Right ventricle myocardium superior (tissue), 1 donor: ENCODE data around the gene PRDX4. TPM values are rescaled to one million over a fixed set of nuclear protein-coding genes. Genes with fewer than 3 reads are reported as not detected.
"Not testable (repeated sequence)": the region's sequence is repeated elsewhere in the genome, so short reads cannot be mapped to it uniquely, and the experiment has no call there.

Source experiments
- ATAC-seq: fragments of 200-7000 bp; cut with Tn5 transposase; one replicate; pipeline ENCODE4 v1.9.1; 2020; ENCODE audit warnings: mild to moderate bottlenecking; ENCODE audit not compliant: poor library complexity
- DNase-seq: peaks from one replicate; pipeline ENCODE4 v3.0.0-alpha.2; 2020
- intact Hi-C: fragments of 100-400 bp; cut with DNase I; formaldehyde crosslinking; loops from one replicate; pipeline ENCODE4 v1.11.2; 2022
- long read RNA-seq: library from polyadenylated mRNA; unstranded; transcript quantifications from one replicate; pipeline ENCODE4 v2.0.0, GENCODE V29; 2021
- total RNA-seq: library from RNA; stranded (reverse); fragmentation: NEBNext Ultra II Directional; extraction: Animal tissue kit (Norgen Biotek cat#: 25700); gene quantifications from one replicate; pipeline ENCODE4 v1.2.1, GENCODE V29; 2021
- donor health status: DM: no; HTN: yes; CAD: no; lungs with severe emphysema.

PRDX4 gene
- total RNA-seq: 44.9 TPM
- long read RNA-seq, transcript PRDX4-202 (7 exons, 1,005 nt): major isoform, 64 of 64 reads
- long read RNA-seq, partial matches to known transcripts: 0 of 64 reads
- long read RNA-seq, other reads (novel, unspliced or antisense): 0 of 64 reads

- ATAC-seq: peak; percentile 99
- intact Hi-C loops: no loop called here
- peak; percentile 93 for DNase-seq
These were observed at the start of gene PRDX4 for GRCh38 chrX:23667239-23668177. Gene PRDX4 (plus strand): TSS chrX:23667493. CDS start chrX:23667571, 78 bp downstream.

GRCh38 chrX:23621621-23622265 is 45.5 kb upstream of the PRDX4 start:
- no peak for ATAC-seq
- intact Hi-C loops: no loop called here

GRCh38 chrX:23623797-23624196 is 43.5 kb upstream of the PRDX4 start:
- intact Hi-C loops: no loop called here
- ATAC-seq: no peak
- DNase-seq: no peak

More at GRCh38 chrX:23621621-23622265, 45.5 kb upstream of the PRDX4 start:
- no peak for DNase-seq

GRCh38 chrX:23626651-23627050 is 40.6 kb upstream of the PRDX4 start:
- intact Hi-C loops: no loop called here
- ATAC-seq (no peak), DNase-seq (no peak)

- intact Hi-C loops: no loop called here
- ATAC-seq (no peak), DNase-seq (no peak)
These were observed 39.2 kb upstream of the PRDX4 start for GRCh38 chrX:23628131-23628530.

- intact Hi-C loops: no loop called here
- ATAC-seq: no peak
- no peak for DNase-seq
These were observed 36.2 kb upstream of the PRDX4 start for GRCh38 chrX:23631136-23631535.

GRCh38 chrX:23633834-23634580 is 33.3 kb upstream of the PRDX4 start:
- intact Hi-C loops: no loop called here
- DNase-seq (no peak), ATAC-seq (no peak)

GRCh38 chrX:23637187-23637586 is 30.1 kb upstream of the PRDX4 start:
- no peak for ATAC-seq
- DNase-seq: no peak
- intact Hi-C loops: no loop called here

- DNase-seq (no peak), ATAC-seq (no peak)
- intact Hi-C loops: no loop called here
These were observed 24.3 kb upstream of the PRDX4 start for GRCh38 chrX:23643020-23643419.

GRCh38 chrX:23644744-23645143 is 22.5 kb upstream of the PRDX4 start:
- no peak for ATAC-seq
- DNase-seq: no peak
- intact Hi-C loops: no loop called here

GRCh38 chrX:23656091-23656490 is 11.2 kb upstream of the PRDX4 start:
- DNase-seq (no peak), ATAC-seq (no peak)
- intact Hi-C loops: no loop called here

- intact Hi-C loops: no loop called here
- DNase-seq: no peak
- no peak for ATAC-seq
These were observed 10.6 kb upstream of the PRDX4 start for GRCh38 chrX:23656684-23657083.

- intact Hi-C loops: no loop called here
- DNase-seq (no peak), ATAC-seq (no peak)
These were observed 8.0 kb upstream of the PRDX4 start for GRCh38 chrX:23659339-23659738.

- ATAC-seq, DNase-seq, intact Hi-C loops: not testable (repeated sequence)
These were observed 7.1 kb upstream of the PRDX4 start for GRCh38 chrX:23660083-23660765.

- intact Hi-C loops: no loop called here
- no peak for DNase-seq
- no peak for ATAC-seq
These were observed 6.5 kb upstream of the PRDX4 start for GRCh38 chrX:23660766-23661132.

GRCh38 chrX:23661671-23662070 is 5.6 kb upstream of the PRDX4 start:
- intact Hi-C loops: no loop called here
- ATAC-seq (no peak), DNase-seq (no peak)

- ATAC-seq (no peak), DNase-seq (no peak)
- intact Hi-C loops: no loop called here
These were observed 5.1 kb upstream of the PRDX4 start for GRCh38 chrX:23662187-23662586.

GRCh38 chrX:23662853-23663252 is 4.4 kb upstream of the PRDX4 start:
- ATAC-seq (no peak), DNase-seq (no peak)
- intact Hi-C loops: no loop called here

- intact Hi-C loops: no loop called here
- ATAC-seq (no peak), DNase-seq (no peak)
These were observed 2.8 kb upstream of the PRDX4 start for GRCh38 chrX:23664496-23664895.
